ENCODE data around the gene CPLX4.

CPLX4 gene

GRCh38 chr18:59318460-59319050 lies at the start of gene CPLX4:
Gene CPLX4, minus strand, starts transcription at chr18:59318649. Its CDS starts 187 bp downstream, at chr18:59318462.
- no peak for DNase-seq

GRCh38 chr18:59360381-59360780 lies 41.9 kb upstream of the CPLX4 start:
- DNase-seq = no peak

- no peak for DNase-seq
These were observed 41.1 kb upstream of the CPLX4 start for GRCh38 chr18:59359576-59359952.

GRCh38 chr18:59358712-59359575 lies 40.5 kb upstream of the CPLX4 start, which contains the start of gene LMAN1:
Gene LMAN1, minus strand, starts transcription at chr18:59359265. Its CDS starts 21 bp downstream, at chr18:59359244.
- DNase-seq = peak; percentile 97

GRCh38 chr18:59358414-59358711 lies 39.9 kb upstream of the CPLX4 start:
- DNase-seq = no peak

- DNase-seq = no peak
These were observed 39.5 kb upstream of the CPLX4 start for GRCh38 chr18:59357928-59358327.

GRCh38 chr18:59354731-59355130 lies 36.3 kb upstream of the CPLX4 start:
- DNase-seq = no peak

GRCh38 chr18:59353079-59353680 lies 34.7 kb upstream of the CPLX4 start:
- no peak for DNase-seq

- no peak for DNase-seq
These were observed 33.9 kb upstream of the CPLX4 start for GRCh38 chr18:59352250-59352855.

GRCh38 chr18:59345556-59345955 lies 27.1 kb upstream of the CPLX4 start:
- DNase-seq = no peak

GRCh38 chr18:59344996-59345395 lies 26.5 kb upstream of the CPLX4 start:
- DNase-seq = no peak

GRCh38 chr18:59343926-59344325 lies 25.5 kb upstream of the CPLX4 start:
- no peak for DNase-seq

GRCh38 chr18:59340817-59341216 lies 22.4 kb upstream of the CPLX4 start:
- no peak for DNase-seq

GRCh38 chr18:59340312-59340711 lies 21.9 kb upstream of the CPLX4 start:
- DNase-seq = no peak

- no peak for DNase-seq
These were observed 14.5 kb upstream of the CPLX4 start for GRCh38 chr18:59332986-59333385.

GRCh38 chr18:59328683-59329082 lies 10.2 kb upstream of the CPLX4 start:
- DNase-seq = no peak

- no peak for DNase-seq
These were observed 7.5 kb upstream of the CPLX4 start for GRCh38 chr18:59325965-59326364.

GRCh38 chr18:59324623-59324971 lies 6.1 kb upstream of the CPLX4 start:
- no peak for DNase-seq

GRCh38 chr18:59323931-59324622 lies 5.6 kb upstream of the CPLX4 start:
- DNase-seq = no peak

GRCh38 chr18:59311631-59312030 lies 6.8 kb downstream of the CPLX4 start:
- DNase-seq = no peak

GRCh38 chr18:59308938-59309260 lies 9.6 kb downstream of the CPLX4 start:
- no peak for DNase-seq

- DNase-seq = peak; percentile 89
These were observed 10.1 kb downstream of the CPLX4 start for GRCh38 chr18:59308248-59308937.

GRCh38 chr18:59306640-59307039 lies 11.8 kb downstream of the CPLX4 start:
- no peak for DNase-seq

Data from activated effector memory CD4-positive, alpha-beta T cell treated with anti-CD3 and anti-CD28 coated beads, Interleukin-2, amount 50 U/mL, for 16 hours (primary cell).